NCI-H1105 (cell line): ENCODE results near the gene TYMP.
A peak's percentile ranks its signal among the peaks of the same experiment; 100 is the strongest.

Experiments
- DNase-seq: peaks from one replicate; lab custom pipeline; 2025; lab: John Stamatoyannopoulos, UW

Gene TYMP

GRCh38 chr22:50483556-50483955, 46.3 kb downstream of the TYMP start:
- no peak for DNase-seq

- no peak for DNase-seq
Measured at GRCh38 chr22:50483106-50483505, 46.7 kb downstream of the TYMP start.

GRCh38 chr22:50482107-50483074, 47.4 kb downstream of the TYMP start:
- peak; percentile 20 for DNase-seq

- DNase-seq = no peak
Measured at GRCh38 chr22:50481440-50482106, 48.2 kb downstream of the TYMP start, which contains the start of gene ADM2. ADM2 (plus strand) TSS chr22:50481543; CDS start chr22:50481848, 305 bp downstream.

- DNase-seq = no peak
Measured at GRCh38 chr22:50481045-50481439, 48.8 kb downstream of the TYMP start.

GRCh38 chr22:50479721-50480120, 50.1 kb downstream of the TYMP start:
- no peak for DNase-seq

GRCh38 chr22:50477923-50478322, 51.9 kb downstream of the TYMP start:
- no peak for DNase-seq

- no peak for DNase-seq
Measured at GRCh38 chr22:50476868-50477267, 52.9 kb downstream of the TYMP start.
